Measurements from ENCODE around the gene FGR.

FGR gene

DNA sequence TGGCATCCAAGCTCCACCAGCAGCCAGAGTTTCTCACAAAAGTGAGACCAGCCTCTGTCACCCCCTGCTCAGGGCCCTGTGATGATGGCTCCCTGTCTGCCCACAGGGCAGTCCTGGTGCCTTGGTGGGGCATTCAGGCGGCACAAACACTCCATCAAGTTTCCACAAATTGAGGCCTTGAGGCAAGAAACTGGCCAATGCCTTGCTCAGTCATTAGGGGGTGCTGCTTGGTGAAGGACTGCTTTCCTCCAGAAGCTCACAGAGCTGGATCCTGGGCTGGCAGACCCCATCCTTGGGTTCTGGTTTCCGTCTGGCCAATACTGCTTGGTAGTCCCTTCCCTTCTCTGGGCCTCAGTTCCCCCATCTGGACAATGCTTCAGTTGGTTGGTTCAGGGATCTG lies 18.5 kb downstream of the FGR start:
- no peak for DNase-seq (ENCODE audit: low read depth in 2 of 2)

DNA sequence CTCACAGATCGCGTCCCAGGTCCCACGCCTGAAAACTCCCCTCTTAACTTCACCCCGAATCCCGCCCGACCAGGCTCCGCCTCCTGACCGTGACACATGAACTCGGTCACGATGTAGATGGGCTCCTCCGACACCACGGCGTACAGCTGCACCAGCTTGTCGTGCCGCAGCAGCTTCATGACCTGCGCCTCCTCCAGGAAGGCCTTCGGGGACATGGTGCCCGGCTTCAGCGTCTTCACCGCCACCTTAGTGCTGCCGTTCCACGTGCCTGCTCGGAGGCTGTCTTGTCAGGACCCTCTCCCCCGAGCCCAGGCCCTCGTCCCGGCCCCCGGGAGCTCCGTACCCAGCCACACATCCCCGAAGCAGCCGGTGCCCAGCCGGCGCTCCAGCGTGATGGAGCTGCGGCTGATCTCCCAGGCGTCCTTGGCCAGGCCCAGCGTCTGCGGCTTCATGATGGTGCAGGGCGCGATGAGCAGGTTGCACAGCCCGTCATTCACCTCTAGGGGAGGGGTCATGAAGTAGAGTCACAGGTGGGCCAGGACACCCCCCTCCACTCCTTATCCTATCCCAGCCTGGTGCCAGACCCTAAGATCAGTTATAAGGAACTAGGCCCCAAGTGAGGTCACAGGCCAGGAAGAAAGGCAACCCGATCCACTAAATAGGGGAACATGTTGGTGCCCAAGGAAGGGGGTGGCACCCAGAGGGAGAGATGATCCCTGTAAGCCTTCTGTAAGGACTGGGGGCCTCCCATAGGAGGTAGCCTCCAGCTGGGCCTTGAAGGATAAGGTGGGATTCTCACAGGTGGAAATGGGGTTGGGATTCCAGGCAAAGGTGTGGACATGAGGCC lies 19.4 kb downstream of the FGR start:
- DNase-seq (ENCODE audit: low read depth in 2 of 2), result no peak

DNA sequence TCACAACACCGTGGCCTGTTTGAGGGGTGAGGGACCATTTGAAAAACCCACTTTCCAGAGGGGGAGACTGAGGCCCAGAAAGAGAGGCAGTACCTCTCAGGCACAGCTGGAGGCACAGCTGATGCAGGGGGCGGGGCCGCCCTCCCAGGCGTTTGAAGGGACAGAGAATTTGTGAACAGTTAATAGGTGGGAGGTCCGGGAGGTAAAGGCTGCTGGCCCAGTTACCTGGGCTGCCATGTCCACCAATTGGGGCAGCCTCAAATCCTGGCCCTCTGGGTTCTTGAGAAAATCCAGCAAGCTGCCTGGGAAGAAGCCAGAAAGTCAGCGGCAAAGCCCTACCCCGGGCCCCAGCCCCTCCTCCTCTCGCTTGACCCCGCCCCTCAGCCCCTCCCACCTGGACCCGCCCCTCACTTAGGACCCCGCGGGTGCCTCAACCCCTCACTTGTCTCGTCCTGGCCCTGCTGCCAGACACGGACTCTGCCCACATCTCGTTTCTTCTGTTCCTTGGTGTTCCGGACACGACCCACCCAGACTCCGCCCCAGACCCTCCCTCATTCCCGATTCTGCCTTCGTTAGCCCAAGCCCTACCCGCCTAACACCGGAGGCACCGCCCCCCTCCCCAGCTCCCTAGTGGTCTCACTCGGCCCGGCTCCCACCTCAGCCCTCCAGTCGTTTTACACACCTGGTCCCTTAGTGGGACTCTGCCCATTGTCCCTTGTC lies 20.2 kb downstream of the FGR start:
- no peak for DNase-seq (ENCODE audit: low read depth in 2 of 2)

DNA sequence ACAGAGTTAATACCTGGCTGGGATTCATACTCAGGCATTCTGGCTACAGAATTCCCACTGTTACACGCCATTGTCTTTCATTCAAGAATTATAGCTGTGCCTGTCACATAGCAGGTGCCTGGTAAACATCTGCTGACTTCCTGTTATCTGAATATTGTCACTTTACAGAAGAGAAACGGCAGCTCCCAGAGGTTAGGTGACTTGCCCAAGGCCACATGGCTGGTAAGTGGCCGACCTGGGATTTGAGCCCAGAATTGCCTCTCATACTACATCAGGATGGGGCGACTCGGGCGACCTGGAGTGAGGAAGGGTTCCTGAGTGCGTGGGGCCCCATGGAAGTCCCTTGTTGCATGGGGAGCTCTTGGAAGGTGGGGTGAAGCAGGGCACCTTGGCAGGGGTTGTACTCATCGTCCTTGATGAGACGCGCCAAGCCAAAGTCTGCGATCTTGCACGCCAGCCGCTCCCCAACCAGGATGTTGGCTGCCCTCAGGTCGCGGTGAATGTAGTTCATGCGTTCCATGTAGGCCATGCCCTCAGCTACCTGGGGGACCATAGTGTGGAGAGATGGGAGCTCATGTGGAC lies 20.9 kb downstream of the FGR start:
- DNase-seq (ENCODE audit: low read depth in 2 of 2), result no peak

DNA sequence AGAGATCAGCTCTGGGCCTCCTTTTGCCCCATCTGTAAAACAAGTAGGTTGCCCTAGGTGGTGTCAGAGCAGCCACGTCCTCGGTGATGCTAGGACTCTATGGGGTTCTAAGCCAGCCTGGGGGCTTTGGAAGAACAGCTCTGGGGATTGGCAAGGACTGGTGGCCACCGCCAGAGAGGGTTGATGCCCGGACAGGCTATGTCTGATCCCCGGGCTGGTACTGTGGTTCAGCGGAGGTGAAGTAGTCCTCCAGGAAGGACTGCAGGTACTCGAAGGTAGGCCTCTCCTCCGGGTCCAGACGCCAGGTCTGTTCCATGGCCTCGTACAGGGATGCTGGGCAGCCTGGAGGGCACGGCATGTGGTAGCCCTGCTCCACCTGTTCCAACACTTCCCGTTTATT lies 22.3 kb downstream of the FGR start:
- no peak for DNase-seq (ENCODE audit: low read depth in 2 of 2)

DNA sequence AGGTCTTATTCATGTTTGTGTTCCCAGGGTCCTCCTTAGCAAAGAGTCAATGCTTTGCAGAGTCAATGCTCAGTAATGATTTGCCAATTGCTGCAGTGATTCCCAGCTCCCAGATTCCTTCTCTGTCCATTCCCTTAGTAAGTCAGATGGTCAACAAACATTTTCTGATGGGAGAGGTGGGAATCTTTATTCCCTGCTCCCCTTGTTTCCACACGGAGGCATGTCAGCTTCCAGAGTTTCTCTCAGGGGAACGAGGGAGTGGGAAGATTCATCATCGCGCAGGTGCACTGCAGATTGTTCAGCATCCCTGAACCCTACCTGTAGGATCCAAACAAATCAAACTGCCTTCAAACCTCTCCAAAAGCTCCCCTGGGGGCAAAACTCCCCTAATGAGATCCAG lies 23.5 kb downstream of the FGR start:
- no peak for DNase-seq (ENCODE audit: low read depth in 2 of 2)

DNA sequence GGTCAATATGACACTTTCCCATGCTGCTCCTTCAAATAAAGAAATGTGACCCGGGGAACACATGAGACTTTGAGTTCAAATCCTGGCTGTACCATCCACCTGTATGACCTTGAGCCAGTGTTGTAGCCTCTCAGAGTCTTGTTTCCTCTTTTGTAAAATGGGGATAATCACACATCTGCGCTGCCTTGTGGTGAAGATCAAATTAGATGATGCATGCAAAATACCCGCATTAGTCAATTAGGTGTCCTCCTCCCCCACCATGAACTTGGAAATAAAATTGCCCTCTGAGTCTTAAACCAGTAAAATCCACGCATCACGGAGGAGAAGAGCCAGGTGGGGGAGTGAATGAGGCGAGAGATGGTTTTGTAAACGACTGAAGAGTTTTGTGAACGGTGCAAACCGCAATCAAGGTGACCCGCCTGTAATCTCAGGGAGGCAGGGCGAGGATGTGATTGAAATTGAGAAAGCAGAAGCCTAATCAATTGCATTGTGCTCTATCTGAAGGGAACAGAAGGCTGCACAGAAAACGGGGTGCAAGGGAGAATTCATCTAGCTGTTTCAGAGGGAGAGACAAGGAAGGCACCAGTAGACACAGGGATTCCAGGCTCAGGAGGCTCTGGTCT lies 25.3 kb downstream of the FGR start:
- DNase-seq (ENCODE audit: low read depth in 2 of 2), result no peak

DNA sequence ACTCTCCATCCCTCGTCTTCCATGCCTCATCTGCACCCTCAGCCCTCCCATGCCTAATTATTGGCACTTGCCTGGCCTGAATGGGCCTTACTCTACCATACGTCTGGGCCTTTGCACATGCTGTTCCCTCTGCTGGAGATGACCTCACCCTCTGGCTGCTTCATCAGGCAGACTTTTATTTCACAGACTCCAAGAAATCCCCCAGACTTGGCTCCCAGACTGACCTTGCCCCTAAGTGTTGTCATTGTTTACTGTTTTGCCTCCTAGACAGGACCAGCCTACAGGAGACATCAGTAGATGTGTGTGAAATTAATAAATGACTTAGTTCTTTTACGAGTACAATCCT lies 25.8 kb downstream of the FGR start:
- no peak for DNase-seq (ENCODE audit: low read depth in 2 of 2)

DNA sequence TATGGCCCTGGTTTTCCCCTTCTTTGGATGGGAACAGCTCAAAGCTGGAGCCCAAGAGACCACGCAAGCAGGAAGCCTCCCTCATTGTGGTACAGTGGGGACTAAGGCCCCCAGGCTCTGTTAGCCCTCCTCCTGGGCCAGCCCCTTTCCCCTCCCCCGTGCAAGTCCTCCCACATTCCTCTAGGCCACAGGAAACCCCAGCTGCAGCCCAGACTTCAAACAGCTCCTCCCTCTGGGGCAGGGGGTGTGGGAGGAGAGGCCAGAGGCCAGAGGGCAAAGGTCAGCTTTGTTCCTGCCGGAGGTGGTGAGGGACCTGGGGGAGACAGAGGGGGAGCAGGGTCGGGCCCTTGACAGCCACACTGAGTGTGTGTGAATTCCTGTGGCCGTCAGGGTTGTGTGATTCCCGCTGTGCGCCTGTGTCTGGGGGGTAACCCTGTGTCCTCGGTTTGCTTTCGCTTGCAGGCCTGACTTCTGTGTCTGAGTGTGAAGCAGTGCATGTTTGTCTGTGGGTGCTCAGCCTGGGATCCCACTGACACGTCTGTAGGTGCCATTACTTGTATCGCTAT lies 27.7 kb downstream of the FGR start:
- DNase-seq (ENCODE audit: low read depth in 2 of 2), result no peak

DNA sequence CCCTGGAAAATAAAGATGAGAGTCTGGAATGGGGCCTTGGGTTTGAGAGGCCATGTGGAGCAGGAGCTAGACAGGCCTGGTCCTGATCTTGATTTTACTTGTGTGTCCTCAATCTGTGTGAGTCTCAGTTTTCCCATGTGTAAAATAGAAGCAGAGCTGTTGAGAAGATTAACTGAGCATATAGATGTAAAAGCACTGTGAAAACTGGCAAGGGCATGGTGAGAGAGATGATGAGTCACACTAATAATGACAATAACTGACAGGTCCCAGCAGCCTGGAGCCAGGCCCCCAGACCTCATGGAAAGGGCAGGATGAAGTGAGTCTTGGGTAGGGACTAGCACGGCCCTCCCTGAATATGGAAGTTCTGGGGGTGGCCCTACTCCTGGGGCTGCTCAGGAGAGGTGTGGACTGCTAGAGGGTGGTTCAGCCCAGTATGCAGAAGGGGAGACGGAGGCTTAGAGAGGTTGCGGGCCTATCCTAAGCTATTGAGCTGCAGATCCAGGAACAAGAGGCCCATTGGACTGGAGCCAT lies 28.2 kb downstream of the FGR start:
- DNase-seq (ENCODE audit: low read depth in 2 of 2), result no peak

DNA sequence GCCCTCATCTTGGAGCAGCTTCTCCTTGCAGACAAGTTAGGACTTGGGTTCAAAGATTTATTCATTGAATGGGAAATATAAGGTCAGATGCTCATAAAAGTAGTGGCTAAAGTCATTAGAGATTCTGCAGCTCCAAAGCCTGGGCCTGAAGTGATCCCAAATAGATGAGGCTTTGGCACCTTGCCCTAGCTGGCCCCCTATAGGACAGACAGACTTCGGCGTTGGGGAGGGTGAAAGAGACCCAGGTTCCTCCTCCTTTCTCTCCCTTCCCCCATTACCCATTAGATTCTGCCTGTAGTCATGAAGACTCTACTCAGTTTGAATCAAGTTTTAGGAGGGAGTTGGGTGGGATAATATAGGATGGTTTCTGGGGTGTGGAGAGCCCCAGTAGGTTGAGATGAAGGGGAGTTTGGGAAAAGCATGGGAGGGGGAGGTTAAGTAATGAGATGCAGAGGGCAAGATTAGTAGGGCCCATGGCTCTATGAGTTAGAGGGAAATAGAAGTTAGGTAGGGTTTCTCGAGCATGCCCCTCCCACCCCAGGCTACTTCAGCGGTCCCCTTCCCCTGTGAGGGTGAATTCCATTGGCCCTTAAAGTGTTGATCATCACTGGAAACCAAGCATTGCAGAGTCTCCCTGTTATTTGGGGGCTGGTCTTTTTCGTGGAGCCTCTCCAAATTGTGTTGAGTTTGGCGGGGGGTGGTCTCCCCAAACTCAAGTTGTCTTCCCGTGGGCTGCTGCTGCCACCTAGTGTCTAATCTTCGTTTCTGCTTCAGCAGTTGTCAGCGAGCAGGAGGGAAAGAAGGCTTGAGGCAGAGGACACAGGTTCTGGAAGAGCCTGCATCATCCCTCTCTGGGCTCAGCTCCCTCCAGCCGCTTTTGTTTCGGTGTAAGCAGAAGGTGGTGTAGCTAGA lies 28.9 kb downstream of the FGR start:
- peak in 1 of 2 donors; percentile 42 for DNase-seq (ENCODE audit: low read depth in 2 of 2)

DNA sequence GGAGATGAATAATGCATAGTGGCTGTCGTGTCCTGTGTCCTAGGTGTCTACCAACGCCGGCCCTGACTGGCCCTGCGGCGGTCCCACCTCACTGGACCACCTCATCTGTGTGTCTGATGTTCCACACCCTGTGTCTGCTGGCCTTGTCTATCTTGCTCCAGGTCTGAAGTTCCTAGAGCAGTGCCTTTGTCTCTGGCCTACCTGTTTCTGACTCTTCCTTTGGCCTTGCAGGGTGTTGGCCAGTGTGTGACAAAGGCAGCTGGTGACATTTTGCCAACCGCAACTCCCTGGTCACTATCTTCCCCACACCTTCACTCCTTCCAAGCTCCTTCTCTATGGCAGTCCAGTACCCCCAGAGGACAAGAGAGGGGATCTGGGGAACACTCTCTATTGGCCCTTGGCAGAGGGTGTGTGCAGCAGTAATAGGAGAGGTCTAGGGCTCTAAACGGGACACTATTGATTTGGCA lies 29.7 kb downstream of the FGR start:
- DNase-seq (ENCODE audit: low read depth in 2 of 2), result no peak

DNA sequence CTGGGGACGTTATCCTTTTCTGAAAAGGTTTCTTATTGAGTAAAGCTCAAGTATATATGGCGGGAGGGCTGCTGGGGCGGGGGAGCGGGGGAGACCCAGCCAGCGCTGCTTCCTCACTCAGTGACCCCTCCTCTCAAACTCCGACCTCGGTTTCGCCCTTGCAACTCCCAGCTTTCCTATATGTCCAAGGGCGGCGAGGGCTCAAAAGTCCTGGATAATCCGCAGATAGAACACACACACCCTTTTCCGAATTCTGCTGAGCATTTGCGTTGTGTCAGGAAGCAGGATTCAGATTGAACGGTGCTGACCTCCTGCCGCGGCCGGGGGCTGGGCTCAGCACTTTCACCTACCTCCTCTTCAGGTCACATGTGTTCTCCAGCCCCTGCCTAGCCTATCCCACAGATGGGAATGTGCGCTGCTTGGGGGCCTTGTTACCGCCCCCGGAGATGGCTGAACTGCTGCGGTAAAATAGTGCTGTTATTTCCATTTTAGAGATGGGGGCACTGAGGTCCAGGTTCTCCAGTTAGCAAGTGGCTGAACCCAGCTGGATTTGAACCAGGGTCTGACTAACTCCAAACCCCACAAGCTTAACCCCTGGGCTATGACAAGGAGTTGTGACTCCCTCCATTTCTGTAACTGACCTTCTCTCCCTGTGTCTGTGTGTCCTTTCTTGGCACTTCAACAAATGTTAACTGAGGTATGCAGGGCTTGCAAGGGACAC lies 30.2 kb downstream of the FGR start:
- DNase-seq (ENCODE audit: low read depth in 2 of 2), result no peak

DNA sequence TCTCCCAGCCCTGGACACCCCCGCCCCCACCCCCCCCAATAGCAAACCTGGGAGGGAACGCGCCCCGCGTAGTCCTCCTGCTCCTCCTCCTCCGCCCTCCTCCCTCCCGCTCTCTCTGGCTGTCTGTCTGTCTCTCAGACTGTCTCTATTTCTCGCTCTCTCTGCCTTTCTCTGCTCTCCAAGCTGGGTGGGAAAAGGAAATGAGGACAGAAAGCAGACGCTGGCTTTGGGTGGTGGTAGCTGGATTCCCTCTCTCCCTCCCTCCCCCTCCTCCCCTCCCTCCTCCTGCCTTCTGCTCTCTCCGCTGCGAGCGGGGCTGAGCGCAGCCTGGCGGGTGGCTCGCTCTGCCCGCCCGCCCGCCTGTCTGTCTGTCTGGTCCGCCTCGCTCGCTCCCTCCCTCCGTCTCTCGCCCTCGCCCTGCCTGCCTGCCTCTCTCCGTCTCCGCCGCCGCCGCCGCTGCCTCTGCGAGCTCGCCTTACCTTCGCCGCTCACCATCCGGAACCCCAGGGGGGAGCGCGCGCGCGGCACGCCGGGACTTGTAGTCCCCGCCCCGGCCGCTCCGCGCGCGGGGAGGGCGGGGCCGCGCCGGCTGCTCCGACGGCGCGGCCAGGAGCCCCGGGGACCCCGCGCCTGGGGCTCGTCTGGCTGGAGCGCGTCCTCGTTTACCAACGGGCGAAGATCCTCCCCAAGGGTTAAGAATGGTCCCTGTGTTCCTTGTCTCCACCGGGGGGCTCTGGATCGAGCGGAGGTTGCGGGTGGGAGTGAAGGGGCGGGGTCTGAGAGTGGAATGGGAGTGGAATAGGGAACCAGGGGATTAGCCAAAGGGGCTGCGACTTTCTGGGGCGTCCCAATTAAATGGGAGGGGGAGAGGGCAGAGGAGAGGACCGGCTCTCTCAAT lies 31.1 kb downstream of the FGR start, which contains the start of gene AHDC1:
Gene AHDC1, minus strand, starts transcription at position 464 of the 898 bp plus-strand sequence. CDS start 52,029 bp downstream, outside the sequence.
- DNase-seq (ENCODE audit: low read depth in 2 of 2), result peak; percentile 79 to 82

DNA sequence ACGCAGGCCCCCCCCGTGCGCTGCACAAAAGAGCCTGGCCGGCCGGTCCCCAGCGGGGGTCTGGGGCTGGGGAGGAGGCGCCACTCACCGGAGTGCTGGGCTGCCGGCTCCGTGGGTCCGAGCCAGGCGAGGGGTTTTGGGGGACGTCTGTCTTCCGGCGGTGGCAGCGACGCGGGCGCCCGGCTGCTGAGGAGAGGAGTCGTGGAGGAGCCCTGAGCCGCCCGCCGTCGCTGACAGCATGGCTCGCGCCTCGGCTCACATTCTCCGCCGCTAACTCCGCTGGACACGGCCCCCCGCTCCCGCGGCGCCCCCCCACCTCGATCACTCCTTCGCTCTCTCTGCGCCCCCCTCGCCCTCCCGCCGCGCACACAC lies 31.7 kb downstream of the FGR start:
- no peak for DNase-seq (ENCODE audit: low read depth in 2 of 2)

DNA sequence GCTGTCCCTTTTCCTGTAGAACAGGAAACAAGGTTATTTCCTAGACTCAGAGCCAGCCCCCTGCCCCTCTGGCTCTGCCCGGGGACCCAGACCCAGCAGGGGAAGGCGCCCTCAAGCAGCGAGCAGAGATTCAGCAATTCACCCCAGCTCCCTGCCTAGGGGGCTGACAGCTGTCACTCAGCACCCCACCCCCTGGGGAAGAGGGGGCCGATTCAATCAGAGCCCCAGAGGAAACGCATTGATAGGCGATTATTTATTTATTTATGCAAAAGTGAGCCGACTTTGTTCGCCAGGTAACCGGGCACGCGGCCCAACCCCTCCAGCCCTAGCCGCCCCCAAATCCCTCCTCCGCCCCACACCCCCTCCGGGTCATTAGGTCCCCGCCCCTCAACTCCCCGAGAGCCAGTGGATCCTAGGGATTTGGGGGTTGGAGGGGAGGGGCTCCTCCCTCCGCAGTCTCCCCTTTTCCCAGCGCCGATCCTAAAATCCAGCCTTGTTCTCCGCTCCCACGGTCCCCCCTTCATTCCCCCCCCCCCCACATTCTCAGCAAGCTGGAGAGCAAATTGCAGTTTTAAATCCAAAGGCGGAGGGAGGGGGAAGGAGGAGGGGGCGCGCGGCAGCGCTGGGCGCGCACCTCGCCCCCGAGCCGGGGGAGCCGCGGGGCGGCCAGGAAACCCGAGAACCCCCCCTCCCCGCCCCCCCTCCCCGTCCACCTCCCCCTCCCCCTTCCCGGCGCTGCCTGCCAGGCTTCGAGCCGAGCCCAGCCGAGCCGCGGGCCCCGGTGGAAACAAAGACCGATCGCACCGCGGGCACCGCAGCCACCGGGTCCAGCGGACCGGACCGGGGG lies 32.3 kb downstream of the FGR start:
- DNase-seq (ENCODE audit: low read depth in 2 of 2), result no peak

DNA sequence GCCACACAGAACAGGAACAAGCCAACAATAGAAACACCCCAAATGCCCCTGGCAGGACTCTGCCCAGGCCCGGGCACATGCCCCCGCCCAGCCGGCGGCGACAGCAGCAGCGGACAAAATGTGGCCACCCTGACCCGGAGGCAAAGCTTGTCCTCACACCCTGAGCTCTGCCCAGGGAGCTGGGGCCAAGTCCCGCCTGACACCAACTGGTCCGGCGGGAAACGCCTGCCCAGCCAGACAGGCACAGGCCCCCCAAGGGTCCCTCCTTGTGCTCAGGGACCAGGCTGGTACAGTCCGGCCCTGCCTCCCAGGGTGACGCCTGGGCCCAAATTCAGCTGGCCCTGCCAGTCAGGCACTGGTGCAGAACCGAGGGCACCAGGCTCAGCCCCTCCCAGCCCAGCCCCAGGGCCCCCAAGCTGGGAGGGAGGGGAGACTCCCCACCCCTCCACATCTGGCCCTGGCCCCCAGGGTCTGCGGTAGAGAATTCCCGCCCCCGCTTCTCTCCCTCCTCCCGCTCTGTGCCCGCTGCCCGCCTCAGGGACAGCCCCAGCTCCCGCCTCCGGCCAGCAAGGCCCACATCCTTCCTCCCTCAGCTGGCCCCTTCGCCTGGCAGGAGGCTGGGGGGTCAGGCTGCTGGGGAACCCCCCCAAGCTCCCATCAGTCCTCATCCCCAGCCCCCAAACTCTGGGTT lies 33.1 kb downstream of the FGR start:
- no peak for DNase-seq (ENCODE audit: low read depth in 2 of 2)

Measured in activated CD8-positive, alpha-beta memory T cell treated with anti-CD3 and anti-CD28 coated beads for 4 hours (primary cell).